ENCODE data around the gene CYTH2. TPM values are rescaled to one million over a fixed set of nuclear protein-coding genes. Genes with fewer than 3 reads are reported as not detected.
A peak's percentile ranks its signal among the peaks of the same experiment; 100 is the strongest.

CYTH2 gene
- total and polyA plus RNA-seq, 9 of the 15 experiments (the other 6 are each of a cell fraction or from before 2014, with no cell fraction given), result 1.8 to 45.2 (median 23.8) TPM

- TF ChIP-seq, protein P1, sequence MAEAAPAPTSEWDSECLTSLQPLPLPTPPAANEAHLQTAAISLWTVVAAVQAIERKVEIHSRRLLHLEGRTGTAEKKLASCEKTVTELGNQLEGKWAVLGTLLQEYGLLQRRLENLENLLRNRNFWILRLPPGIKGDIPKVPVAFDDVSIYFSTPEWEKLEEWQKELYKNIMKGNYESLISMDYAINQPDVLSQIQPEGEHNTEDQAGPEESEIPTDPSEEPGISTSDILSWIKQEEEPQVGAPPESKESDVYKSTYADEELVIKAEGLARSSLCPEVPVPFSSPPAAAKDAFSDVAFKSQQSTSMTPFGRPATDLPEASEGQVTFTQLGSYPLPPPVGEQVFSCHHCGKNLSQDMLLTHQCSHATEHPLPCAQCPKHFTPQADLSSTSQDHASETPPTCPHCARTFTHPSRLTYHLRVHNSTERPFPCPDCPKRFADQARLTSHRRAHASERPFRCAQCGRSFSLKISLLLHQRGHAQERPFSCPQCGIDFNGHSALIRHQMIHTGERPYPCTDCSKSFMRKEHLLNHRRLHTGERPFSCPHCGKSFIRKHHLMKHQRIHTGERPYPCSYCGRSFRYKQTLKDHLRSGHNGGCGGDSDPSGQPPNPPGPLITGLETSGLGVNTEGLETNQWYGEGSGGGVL (CRISPR knock-in tag; IDR thresholded peaks at IDR 0.05), result no peak
- TF ChIP-seq, protein P2, sequence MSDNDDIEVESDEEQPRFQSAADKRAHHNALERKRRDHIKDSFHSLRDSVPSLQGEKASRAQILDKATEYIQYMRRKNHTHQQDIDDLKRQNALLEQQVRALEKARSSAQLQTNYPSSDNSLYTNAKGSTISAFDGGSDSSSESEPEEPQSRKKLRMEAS (CRISPR knock-in tag; IDR thresholded peaks at IDR 0.05), result 0 out of 2 replicates have a peak, but pooled peaks have one; percentile 34
- TF ChIP-seq RAD21 (CRISPR knock-in tag; conservative IDR thresholded peaks at IDR 0.05 in 1 of 2, IDR thresholded peaks at IDR 0.05 in 1 of 2), result peak in 1 of 2 experiments; percentile 44; a peak in 1 of 4 replicates
- no peak for TF ChIP-seq CBX8 (IDR thresholded peaks at IDR 0.05; ENCODE audit: borderline replicate concordance, extremely low read depth, low read depth, low read length, poor library complexity, severe bottlenecking)
- TF ChIP-seq FOXA3 (CRISPR knock-in tag; conservative IDR thresholded peaks at IDR 0.05 in 1 of 2, IDR thresholded peaks at IDR 0.05 in 1 of 2), result no peak
- TF ChIP-seq TAF1 (IDR thresholded peaks at IDR 0.05; ENCODE audit: control insufficient read depth, extremely low read depth, insufficient read depth, low read length, severe bottlenecking), result no peak
- TF ChIP-seq GATAD2B (IDR thresholded peaks at IDR 0.05; ENCODE audit: borderline replicate concordance), result no peak
- 0 out of 2 replicates have a peak, but pooled peaks have one; percentile 11 for TF ChIP-seq GABPA (tag; conservative IDR thresholded peaks at IDR 0.05; ENCODE audit: low read depth)
- TF ChIP-seq FOXJ3 (CRISPR knock-in tag; IDR thresholded peaks at IDR 0.05), result no peak
- 0 out of 2 replicates have a peak, but pooled peaks have one; percentile 34 for TF ChIP-seq ZBTB40 (IDR thresholded peaks at IDR 0.05)
- no peak for TF ChIP-seq ZBTB40 (CRISPR knock-in tag; IDR thresholded peaks at IDR 0.05)
- 0 out of 2 replicates have a peak, but pooled peaks have one; percentile 69 for TF ChIP-seq POLR2G (IDR thresholded peaks at IDR 0.05; ENCODE audit: low read depth, low read length)
- TF ChIP-seq PHB2 (IDR thresholded peaks at IDR 0.05; ENCODE audit: low read depth), result no peak
Observed at GRCh38 chr19:48500830-48501493, 31.8 kb downstream of the CYTH2 start (continued).

All from K562 (cell line).